ENCODE measurements around the gene CYP24A1.
A peak's percentile ranks its signal among the peaks of the same experiment; 100 is the strongest.

Gene CYP24A1

GRCh38 chr20:54110041-54110440 is 63.7 kb downstream of the CYP24A1 start:
- no peaks in the 10 kb centered on the region for H3K4me1 Mint-ChIP-seq
- peaks cover 2% of the 10 kb centered on the region for H3K9me3 Mint-ChIP-seq
- no peaks in the 10 kb centered on the region for H3K36me3 Mint-ChIP-seq (ENCODE audit: low read depth)
- TF ChIP-seq CTCF (IDR thresholded peaks at IDR 0.05; ENCODE audit: unreplicated experiment in 3 of 3) = no peak
- peaks cover 5% of the 10 kb centered on the region for H3K27me3 Mint-ChIP-seq (ENCODE audit: low read depth)
- no peak overlapping the region for H3K4me3 Mint-ChIP-seq
- H3K27ac Mint-ChIP-seq = no peak overlapping the region

DNA sequence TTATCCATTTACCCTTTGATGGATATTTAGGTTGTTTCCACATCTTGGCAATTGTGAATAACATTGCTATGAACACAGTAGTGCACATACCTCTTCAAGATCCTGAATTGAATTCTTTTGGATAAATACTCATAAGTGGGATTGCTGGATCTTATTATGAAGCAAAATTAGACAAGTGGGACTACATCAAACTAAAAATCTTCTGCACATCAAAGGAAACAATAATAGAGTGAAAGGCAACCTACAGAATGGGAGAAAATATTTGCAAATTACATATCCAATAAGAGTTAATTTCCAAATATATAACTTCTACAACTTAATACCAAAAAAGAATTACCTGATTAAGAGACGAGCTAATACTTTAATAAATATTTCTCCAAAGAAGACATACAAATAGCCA is 65.0 kb downstream of the CYP24A1 start:
- TF ChIP-seq CTCF (IDR thresholded peaks at IDR 0.05; ENCODE audit: unreplicated experiment in 3 of 3) = no peak
- H3K9me3 Mint-ChIP-seq = peaks cover 2% of the 10 kb centered on the region
- H3K36me3 Mint-ChIP-seq (ENCODE audit: low read depth) = no peaks in the 10 kb centered on the region
- H3K27ac Mint-ChIP-seq = no peak overlapping the region
- no peak overlapping the region for H3K4me3 Mint-ChIP-seq
- H3K4me1 Mint-ChIP-seq = no peaks in the 10 kb centered on the region
- peaks cover 2% of the 10 kb centered on the region for H3K27me3 Mint-ChIP-seq (ENCODE audit: low read depth)

GRCh38 chr20:54108326-54108642 is 65.5 kb downstream of the CYP24A1 start:
- H3K9me3 Mint-ChIP-seq = peaks cover 2% of the 10 kb centered on the region
- H3K4me3 Mint-ChIP-seq = no peak overlapping the region
- H3K27me3 Mint-ChIP-seq (ENCODE audit: low read depth) = no peaks in the 10 kb centered on the region
- H3K4me1 Mint-ChIP-seq = no peaks in the 10 kb centered on the region
- peak overlapping the region in 1 of 3 experiments; percentile 30 for H3K27ac Mint-ChIP-seq
- no peaks in the 10 kb centered on the region for H3K36me3 Mint-ChIP-seq (ENCODE audit: low read depth)
- TF ChIP-seq CTCF (IDR thresholded peaks at IDR 0.05; ENCODE audit: unreplicated experiment in 3 of 3) = no peak

DNA sequence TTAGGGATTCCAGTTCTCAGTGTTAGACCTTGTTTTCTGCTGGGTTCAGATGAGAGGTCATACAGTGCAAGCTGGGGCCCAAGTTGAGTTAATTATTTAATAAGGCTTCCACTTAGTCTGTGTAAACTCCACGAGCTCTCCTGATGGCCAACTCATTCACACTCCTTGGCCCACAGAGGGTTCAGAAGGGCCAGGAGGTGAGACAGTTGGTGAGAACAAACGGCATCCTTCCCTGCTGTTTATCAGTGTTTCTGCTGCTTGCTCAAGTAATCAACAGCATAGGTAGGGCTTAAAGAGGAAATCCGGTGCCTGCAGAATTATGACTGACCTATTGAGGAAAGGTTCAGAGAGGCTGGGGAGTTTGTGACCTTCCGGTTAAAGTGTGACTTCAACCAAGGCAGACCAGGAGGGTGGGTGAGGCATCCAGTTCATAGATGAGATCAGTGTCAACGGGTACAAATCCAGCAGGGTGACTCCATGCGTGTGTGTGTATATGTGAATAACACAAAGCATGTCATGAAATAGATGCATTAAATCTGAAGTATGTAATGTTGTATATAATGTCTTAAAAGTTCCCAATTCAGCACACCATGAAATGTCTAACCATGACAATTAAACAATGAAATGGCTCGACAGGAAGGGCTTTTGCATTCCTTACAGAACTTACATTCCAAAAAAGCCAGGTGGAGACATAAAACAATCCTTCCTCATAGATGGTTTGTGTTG is 66.0 kb downstream of the CYP24A1 start:
- Mint-ChIP-seq H3K36me3 (ENCODE audit: low read depth) (no peaks in the 10 kb centered on the region), H3K27ac (peak overlapping the region in 1 of 3 experiments; percentile 64), H3K4me3 (no peak overlapping the region), H3K4me1 (no peaks in the 10 kb centered on the region), H3K27me3 (ENCODE audit: low read depth) (no peaks in the 10 kb centered on the region), H3K9me3 (peaks cover 2% of the 10 kb centered on the region)
- no peak for TF ChIP-seq CTCF (IDR thresholded peaks at IDR 0.05; ENCODE audit: unreplicated experiment in 3 of 3)

DNA sequence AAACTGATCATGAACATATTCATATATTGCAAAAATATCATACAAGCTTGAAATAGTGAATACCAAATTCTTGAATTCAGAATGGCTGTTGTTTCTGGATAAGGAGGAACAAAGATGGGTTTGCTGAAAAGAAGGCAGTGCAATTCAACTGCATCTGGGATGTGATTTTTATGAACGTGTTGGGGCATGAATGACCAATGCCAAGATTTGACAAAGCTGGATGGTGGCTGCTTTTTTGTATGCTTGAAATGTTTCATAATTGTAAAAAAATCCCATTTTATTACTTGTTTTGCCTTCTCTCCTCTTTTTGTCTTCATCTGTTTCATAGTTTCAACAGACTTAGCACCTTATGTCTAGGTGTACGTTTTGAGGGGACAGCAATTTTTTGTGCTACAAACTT is 66.6 kb downstream of the CYP24A1 start:
- Mint-ChIP-seq H3K4me1 (no peaks in the 10 kb centered on the region), H3K27ac (peak overlapping the region in 1 of 3 experiments; percentile 64), H3K4me3 (no peak overlapping the region), H3K36me3 (ENCODE audit: low read depth) (no peaks in the 10 kb centered on the region), H3K27me3 (ENCODE audit: low read depth) (no peaks in the 10 kb centered on the region), H3K9me3 (peaks cover 2% of the 10 kb centered on the region)
- TF ChIP-seq CTCF (IDR thresholded peaks at IDR 0.05; ENCODE audit: unreplicated experiment in 3 of 3) = no peak

GRCh38 chr20:54106162-54106561 is 67.6 kb downstream of the CYP24A1 start:
- H3K4me1 Mint-ChIP-seq = no peaks in the 10 kb centered on the region
- H3K36me3 Mint-ChIP-seq (ENCODE audit: low read depth) = no peaks in the 10 kb centered on the region
- no peaks in the 10 kb centered on the region for H3K27me3 Mint-ChIP-seq (ENCODE audit: low read depth)
- no peak for TF ChIP-seq CTCF (IDR thresholded peaks at IDR 0.05; ENCODE audit: unreplicated experiment in 3 of 3)
- no peak overlapping the region for H3K4me3 Mint-ChIP-seq
- no peak overlapping the region for H3K27ac Mint-ChIP-seq
- no peaks in the 10 kb centered on the region for H3K9me3 Mint-ChIP-seq
